ENCODE measurements around the gene PHETA1.
"Not testable (repeated sequence)": the region's sequence is repeated elsewhere in the genome, so short reads cannot be mapped to it uniquely, and the experiment has no call there.

PHETA1 gene

DNA sequence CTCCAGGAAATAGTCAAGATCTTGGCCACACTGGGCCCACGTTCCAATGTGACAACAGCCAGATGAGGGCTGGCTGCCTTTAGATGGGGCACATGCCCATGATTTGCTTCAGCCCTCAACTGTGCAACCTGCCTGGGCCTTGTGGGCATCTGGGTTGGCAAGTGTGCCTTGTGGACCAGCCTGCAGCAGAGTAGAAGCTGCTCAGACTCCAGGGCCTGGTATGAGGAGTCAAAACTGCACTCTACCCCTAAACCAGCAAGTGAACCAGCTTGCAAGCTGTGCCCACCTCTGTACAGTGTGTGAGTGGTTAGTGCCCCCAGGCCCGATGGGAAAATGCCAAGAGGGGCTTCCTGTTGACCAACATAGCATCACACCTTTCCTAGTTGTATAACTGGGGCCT, 17.9 kb downstream of the PHETA1 start:
- no peak for DNase-seq (ENCODE audit: low read depth, low spot score)

DNA sequence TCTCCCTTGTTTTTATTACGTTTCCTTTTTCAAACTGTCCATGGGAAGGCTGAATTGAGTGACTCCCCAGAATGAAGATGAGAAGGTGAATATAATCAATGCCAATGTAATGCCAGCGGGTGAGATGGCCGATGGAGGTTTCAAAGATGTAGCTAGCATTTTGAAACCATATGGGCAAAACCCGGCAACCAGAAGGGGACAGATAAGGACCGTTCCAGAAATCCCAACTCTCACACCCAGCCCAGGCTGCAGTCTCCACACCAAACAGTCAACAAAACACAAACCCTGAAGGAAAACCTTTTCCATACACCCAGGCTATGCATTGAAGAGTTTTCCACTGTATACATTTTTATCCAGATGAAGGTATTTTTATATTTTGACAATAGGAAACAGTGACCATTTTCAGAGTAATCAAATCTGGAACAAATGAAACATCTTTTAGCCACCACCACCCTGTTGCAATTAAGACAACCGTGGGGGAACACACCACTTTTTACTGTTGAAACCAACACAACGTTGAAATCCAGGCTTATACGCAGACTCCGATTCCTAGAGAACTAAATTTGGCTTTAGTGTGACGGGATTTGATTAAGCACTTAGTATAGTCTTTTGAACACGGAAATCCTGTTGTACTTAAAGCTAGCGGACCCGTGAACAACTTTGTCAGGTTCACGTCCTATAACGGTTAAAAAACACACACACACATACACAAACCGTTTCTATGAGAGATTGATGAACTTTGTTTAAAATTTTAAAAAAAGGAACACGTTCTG, 19.0 kb downstream of the PHETA1 start:
- no peak for DNase-seq (ENCODE audit: low read depth, low spot score)

GRCh38 chr12:111349101-111349747, 19.7 kb downstream of the PHETA1 start:
- DNase-seq (ENCODE audit: low read depth, low spot score) = no peak

DNA sequence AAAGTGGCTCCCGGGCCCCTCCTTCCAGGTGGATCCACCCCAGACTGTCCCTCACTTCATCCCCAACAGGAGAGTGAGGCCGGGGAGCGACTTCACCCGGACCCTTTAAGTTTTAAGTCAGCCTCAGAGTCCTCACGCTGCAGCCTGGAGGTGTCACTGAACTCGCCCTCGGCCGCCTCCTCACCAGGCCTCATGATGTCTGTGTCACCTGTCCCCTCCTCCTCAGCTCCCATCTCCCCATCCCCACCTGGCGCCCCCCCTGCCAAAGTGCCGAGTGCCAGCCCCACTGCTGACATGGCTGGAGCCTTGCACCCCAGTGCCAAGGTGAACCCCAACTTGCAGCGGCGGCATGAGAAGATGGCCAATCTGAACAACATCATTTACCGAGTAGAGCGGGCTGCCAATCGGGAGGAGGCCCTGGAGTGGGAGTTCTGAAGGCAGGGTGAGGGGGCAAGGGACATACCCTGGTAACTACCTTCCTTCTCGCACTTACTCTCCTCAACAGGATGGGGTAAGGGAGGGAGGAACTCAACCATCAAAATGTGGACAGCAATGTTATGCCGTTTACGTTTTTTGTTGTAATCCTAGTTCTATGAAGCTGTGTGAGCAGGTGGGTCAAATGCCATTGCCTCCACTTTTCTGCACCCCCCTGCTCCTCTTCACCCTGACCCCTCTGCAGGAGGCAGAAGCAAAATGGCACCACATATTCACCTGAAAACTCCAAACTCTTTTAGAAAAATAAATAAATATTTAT, 20.8 kb downstream of the PHETA1 start:
- DNase-seq (ENCODE audit: low read depth, low spot score) = no peak

DNA sequence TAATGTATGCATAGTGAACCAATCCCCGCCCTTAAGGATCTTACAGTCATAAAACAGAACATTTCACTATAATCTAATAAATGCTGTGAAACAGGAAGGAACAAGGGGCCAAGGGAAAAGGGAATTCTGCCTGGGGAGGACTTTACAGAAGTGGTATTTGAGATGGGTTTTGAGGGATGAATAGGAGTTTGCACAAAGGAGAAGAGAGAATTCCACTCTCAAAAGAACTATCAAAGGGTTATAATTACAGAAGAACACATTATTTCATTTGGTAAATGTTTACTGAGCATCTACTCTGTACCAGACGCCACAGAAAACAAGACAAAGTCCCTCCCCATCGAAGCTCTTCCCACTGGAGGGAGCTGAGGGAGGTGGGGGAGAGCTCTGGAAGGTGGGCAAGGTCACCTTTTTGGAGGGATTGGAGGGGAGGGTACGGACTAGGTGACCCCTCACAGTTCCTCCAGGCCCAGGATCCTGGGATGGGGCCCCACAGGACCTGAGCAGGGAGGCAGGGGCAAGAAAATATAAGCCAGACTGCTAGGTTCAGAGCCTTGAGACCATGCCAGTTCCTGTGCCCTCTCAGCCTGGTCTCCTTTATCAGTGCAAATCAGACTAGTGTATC, 24.5 kb downstream of the PHETA1 start:
- no peak for DNase-seq (ENCODE audit: low read depth, low spot score)

DNA sequence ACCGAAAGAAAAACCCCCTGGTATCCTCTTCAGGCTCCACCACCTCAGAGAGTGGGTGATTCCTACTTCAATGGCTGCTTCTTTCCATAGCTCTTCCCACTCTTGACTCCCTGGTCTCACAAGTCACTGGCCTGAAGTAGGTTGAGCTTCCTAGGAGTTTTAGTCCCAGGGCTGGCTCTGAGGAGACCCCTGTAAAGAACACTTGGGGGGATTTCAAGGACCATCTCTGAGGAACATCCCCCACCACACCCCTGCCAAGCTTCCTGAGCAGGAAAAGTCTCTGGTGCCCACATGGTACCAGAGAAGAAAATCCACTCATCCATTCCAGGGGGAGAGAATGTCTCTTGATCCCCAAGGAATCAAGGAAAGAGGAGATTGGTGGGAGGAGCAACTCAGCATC, 25.7 kb downstream of the PHETA1 start:
- no peak for DNase-seq (ENCODE audit: low read depth, low spot score)

GRCh38 chr12:111342376-111342775, 26.5 kb downstream of the PHETA1 start:
- no peak for DNase-seq (ENCODE audit: low read depth, low spot score)

DNA sequence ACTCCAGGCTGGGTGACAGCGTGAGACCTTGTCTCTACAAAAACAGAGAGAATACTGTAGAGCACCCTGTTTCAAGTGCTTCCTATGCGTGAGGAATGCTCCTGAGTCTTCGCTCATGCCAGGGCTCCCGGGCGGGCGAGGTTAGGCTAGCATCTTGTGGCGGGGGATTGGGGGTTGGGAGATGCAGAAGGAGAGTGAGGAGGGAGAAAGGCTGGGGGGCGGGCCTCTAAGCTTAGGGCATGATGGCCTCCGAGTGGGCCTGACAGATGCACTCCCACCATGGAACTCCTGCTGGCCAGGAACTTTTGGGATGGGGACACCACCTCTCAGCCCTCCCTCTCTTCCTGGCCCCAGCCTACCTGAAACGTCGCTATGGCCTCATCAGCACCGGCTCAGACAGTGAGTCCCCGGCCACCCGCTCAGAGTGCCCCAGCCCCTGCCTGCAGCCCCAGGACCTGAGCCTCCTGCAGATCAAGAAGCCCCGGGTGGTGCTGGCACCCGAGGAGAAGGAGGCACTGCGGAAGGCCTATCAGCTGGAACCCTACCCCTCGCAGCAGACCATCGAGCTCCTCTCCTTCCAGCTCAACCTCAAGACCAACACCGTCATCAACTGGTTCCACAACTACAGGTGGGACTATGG, 27.3 kb downstream of the PHETA1 start:
- DNase-seq (ENCODE audit: low read depth, low spot score) = no peak

DNA sequence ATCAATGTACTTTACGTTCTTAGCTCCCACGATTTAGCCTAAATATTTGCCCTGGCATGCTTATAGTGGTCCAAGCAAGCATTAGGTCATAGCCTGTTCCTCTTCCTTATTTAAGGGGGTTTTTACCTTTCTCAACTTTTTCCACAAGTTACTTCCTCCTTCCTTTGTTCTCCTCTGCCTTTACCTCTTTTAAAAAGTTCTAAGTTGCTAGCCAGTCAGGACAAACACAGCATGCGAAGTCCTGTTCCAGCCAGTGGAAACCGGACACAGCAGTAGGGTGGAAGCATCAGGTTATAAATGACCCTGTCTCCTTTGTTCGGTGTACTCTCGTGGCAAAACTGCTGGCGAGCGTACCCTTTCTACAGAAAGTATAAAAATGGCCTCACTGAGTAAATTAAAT, 28.2 kb downstream of the PHETA1 start:
- not testable (repeated sequence) for DNase-seq (ENCODE audit: low read depth, low spot score)

GRCh38 chr12:111340231-111340630, 28.7 kb downstream of the PHETA1 start:
- DNase-seq (ENCODE audit: low read depth, low spot score) = no peak

DNA sequence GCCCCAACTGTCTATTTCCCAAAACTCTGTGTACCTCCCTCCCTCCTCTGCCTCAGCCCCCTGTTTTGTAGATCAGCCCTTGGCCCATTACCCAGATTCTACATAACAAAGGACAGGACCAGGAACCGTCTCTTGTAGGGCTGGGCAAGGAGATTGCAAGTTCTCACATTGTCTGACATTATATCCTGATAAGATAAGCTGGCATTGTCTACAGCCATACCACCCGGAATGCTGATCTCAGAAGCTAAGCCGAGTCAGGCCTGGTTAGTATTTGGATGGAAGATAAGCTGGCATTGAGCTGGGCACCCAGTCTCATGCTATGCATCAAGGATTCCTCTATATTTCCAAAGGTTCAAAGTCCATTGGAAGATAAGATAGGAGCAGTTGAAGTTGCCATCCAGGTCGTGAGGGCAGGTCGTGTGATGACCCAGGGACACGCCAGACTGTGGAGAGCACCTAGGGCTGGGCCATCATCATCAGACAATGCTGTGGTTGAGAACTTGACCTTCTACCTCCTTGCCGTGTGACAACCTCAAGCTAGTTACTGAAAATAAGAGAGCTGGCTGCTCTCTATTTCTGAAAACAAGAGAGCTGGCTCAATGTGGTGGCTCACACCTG, 29.5 kb downstream of the PHETA1 start:
- no peak for DNase-seq (ENCODE audit: low read depth, low spot score)

- no peak for DNase-seq (ENCODE audit: low read depth, low spot score)
Measured at GRCh38 chr12:111338096-111338495, 30.8 kb downstream of the PHETA1 start.

DNA sequence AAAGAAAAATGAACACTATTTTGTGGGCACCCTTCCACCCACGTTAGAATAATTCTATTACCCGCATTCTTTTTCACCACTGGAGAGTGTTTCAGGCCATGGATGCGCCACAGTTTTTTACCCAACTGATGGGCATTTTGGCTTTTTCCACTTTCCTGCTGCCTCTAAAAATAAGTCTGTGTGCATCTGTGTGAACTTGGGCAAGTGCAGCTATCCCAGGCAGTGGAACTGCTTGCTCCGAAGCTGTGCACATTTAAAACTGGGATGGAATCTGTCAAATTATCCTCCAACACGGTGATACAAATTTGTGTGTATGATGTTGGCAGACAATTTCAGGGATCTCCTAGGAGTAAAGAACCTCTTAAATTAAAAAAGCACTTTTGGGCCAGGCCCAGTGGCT, 31.5 kb downstream of the PHETA1 start:
- DNase-seq (ENCODE audit: low read depth, low spot score) = no peak

GRCh38 chr12:111336411-111336810, 32.5 kb downstream of the PHETA1 start:
- DNase-seq (ENCODE audit: low read depth, low spot score) = not testable (repeated sequence)

DNA sequence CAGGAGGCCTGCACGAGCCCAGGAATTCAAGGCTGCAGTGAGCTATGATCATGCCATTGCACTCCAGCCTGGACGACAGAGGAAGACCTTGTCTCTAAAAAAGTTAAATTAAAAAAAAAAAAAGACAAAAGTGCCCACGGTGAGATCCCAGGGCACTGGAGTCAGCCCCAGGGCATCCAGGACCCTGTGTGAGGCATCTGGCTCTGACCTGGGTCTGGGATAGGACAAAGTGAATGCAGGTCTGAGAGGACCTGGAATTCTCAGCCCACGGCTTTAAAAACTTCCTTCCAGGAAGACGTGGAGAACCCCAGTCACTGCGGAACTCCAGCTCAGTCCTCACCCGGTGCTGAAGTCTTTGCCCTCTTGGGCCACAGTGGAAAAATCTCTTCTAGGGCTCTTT, 33.1 kb downstream of the PHETA1 start:
- no peak for DNase-seq (ENCODE audit: low read depth, low spot score)

GRCh38 chr12:111335301-111335700, 33.6 kb downstream of the PHETA1 start:
- not testable (repeated sequence) for DNase-seq (ENCODE audit: low read depth, low spot score)

GRCh38 chr12:111334393-111334915, 34.4 kb downstream of the PHETA1 start:
- DNase-seq (ENCODE audit: low read depth, low spot score) = no peak

DNA sequence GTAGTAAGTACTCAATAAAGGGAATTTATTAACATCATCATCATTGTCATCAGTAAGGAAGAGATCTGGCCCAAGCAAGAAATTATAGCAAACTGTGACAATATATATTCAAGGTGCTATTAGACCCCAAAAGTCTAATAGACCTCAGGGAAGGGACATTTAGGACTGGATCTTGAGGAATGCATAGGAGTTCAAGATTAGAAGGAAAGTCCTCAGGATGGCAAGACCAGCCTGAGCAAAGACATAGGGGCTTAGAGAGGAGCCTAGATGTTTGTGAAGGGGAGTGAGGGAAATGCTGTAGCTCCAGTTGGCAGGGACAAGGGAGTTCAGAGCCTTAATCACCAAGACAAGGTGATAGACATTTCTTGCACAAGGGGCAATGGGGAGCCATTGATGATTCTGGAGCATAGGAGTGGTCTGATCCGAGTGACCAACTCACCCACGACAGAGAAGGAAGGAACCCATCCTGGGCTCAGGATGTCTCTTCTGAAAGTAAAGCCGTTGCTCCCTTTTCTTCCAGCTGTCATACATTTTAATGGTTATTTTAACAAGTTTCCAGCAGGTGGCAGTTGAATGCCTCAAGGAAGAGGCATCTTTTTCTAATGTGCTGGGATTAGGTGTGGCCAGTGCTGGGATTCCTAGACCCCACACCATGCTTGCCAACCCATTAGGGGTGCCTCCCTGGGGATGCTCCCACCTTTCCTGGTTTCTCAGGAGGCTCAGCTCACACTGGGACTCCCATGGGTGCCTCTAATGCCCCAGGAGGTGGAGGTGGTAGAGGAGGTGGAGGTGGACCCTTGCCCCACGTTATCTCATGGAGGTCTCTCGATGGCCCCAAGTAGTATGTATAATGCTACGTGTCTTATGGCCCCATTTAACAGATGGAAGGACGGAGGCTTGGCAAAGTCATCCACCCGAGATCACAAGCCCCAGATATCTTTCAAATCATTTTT, 37.8 kb downstream of the PHETA1 start:
- no peak for DNase-seq (ENCODE audit: low read depth, low spot score)

DNA sequence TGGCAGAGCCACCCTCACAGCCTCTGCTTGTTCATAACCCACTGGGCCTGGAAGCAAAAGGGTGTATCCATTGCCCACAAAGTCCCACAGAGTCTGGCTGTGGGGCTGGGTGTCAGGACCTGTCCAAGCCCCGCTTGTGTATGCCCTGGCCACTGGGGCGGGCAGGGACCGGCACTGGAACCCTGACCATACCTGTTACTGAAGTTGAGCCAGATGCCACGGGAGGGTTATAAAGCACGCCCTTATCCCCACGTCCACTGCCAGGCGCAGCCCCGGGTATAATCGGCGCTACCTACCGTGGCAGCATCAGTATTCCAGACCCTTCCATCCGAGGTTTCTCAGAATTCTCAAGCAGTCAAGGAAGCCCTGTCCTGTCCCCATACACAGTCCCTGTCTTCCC, 40.8 kb downstream of the PHETA1 start:
- no peak for DNase-seq (ENCODE audit: low read depth, low spot score)

DNA sequence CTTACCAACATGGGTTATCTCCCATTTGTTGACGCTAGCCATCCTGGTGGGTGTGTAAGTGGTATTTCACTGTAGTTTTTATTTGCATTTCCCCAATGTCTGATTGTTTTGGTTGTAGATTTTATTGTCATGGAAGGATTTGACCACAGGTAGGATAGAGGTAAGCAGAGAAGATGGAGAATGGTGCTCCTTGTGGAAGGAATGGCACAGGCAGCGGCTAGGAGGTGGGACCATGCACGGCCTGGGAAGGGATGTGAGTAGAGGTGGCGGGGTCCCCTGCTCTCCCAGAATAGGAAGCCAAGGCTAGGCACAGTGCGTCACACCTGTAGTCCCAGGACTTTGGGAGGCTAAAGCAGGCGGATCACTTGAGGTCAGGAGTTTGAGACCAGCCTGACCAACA, 41.4 kb downstream of the PHETA1 start:
- DNase-seq (ENCODE audit: low read depth, low spot score) = no peak

Measured in brain pericyte (primary cell).